Progenitor cell of endocrine pancreas (in vitro differentiated cells): ENCODE measurements around the gene PTGIR. TPM values are rescaled to one million over a fixed set of nuclear protein-coding genes. Genes with fewer than 3 reads are reported as not detected.

Source experiments
- DNase-seq: peaks from one replicate; pipeline ENCODE4 v3.0.0; 2021; ENCODE audit warnings: low spot score; ENCODE audit not compliant: unreplicated experiment
- H3K27ac Mint-ChIP-seq: 2 replicates; pipeline ENCODE4 v1.8.0; 2021; ENCODE audit warnings: mild to moderate bottlenecking, moderate library complexity, mixed read lengths
- H3K27me3 Mint-ChIP-seq: 2 replicates; pipeline ENCODE4 v1.8.0; 2021; ENCODE audit warnings: mixed read lengths
- H3K36me3 Mint-ChIP-seq: 2 replicates; pipeline ENCODE4 v1.8.0; 2022; ENCODE audit warnings: mixed read lengths; ENCODE audit not compliant: insufficient read depth
- H3K4me1 Mint-ChIP-seq: 2 replicates; pipeline ENCODE4 v1.8.0; 2021; ENCODE audit warnings: low read depth, mixed read lengths
- H3K4me3 Mint-ChIP-seq: 2 replicates; pipeline ENCODE4 v1.8.0; 2021; ENCODE audit warnings: low read depth, mild to moderate bottlenecking, moderate library complexity, mixed read lengths
- H3K9me3 Mint-ChIP-seq: 2 replicates; pipeline ENCODE4 v1.8.0; 2021; ENCODE audit warnings: low read depth, mixed read lengths
- CTCF ChIP-seq: fragments of 200-600 bp; sonication (generic); IDR thresholded peaks from one replicate; pipeline ENCODE4 v1.5.0; 2021; ENCODE audit warnings: antibody characterized with exemption, mild to moderate bottlenecking; ENCODE audit not compliant: unreplicated experiment
- total RNA-seq: library from RNA; stranded (reverse); gene quantifications from 2 replicates; pipeline ENCODE4 v1.2.1, GENCODE V29; 2021

PTGIR gene
- total RNA-seq, 1 donor from 2014 or later = not detected

DNA sequence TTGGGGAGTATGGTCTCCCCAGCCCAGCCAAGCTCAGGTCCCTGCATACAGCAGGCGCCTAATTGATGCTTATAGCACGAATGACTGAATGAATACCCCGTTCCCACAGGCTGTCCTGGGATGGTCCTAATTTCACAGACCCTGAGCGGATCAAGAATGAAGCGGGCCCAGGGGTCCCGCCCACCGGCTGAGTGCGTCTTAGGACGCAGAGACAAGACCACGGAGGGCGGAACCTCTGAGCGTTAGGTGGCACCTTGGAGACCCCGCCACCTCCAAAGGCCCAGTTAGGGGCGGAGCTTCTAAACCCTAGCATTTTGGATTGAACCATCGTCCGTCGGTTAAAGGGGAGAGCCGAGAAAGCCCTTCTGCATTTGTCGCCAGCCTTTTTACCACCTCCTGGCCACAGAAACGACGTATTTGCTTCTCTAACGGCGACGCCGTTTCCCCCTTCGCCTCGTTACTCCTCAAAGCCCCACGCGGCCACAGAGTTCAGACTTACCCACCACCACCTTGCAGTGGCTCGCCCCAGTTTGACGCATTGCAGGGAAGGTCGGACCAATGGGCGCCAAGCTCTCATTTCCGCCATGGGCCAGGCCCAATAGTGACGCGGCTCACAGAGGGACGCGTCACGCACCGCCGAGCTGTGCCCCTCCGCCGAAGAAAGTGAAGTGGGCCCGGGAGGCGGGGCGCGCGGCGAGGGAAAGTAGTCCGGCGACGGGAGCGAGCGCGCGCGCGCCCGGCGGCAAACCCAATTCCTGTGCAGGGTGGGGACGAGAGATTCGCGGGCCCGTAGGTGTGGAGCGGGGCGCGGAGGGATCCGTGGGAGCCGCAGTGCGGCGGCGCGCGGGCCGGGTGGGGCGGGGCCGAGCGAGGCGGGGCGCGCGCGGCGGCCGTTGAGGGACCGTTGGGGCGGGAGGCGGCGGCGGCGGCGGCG lies 24.2 kb downstream of the PTGIR start:
- DNase-seq = peak; percentile 97
- Mint-ChIP-seq H3K36me3 (peaks cover 1% of the 10 kb centered on the region), H3K9me3 (peaks cover 7% of the 10 kb centered on the region), H3K27me3 (no peaks in the 10 kb centered on the region), H3K27ac (peak overlapping the region; percentile 100), H3K4me3 (peak overlapping the region; percentile 97), H3K4me1 (peaks cover 27% of the 10 kb centered on the region)
- TF ChIP-seq CTCF = no peak

GRCh38 chr19:46599716-46600373 lies 25.0 kb downstream of the PTGIR start:
- H3K9me3 Mint-ChIP-seq = peaks cover 7% of the 10 kb centered on the region
- no peak for DNase-seq
- H3K36me3 Mint-ChIP-seq = peaks cover 1% of the 10 kb centered on the region
- TF ChIP-seq CTCF = no peak
- peak overlapping the region; percentile 100 for H3K27ac Mint-ChIP-seq
- peak overlapping the region; percentile 97 for H3K4me3 Mint-ChIP-seq
- H3K4me1 Mint-ChIP-seq = peaks cover 24% of the 10 kb centered on the region
- H3K27me3 Mint-ChIP-seq = no peaks in the 10 kb centered on the region

GRCh38 chr19:46598372-46598917 lies 26.4 kb downstream of the PTGIR start:
- H3K27ac Mint-ChIP-seq = no peak overlapping the region
- peaks cover 1% of the 10 kb centered on the region for H3K36me3 Mint-ChIP-seq
- peaks cover 15% of the 10 kb centered on the region for H3K4me1 Mint-ChIP-seq
- DNase-seq = no peak
- no peaks in the 10 kb centered on the region for H3K27me3 Mint-ChIP-seq
- peaks cover 7% of the 10 kb centered on the region for H3K9me3 Mint-ChIP-seq
- no peak overlapping the region for H3K4me3 Mint-ChIP-seq
- no peak for TF ChIP-seq CTCF

DNA sequence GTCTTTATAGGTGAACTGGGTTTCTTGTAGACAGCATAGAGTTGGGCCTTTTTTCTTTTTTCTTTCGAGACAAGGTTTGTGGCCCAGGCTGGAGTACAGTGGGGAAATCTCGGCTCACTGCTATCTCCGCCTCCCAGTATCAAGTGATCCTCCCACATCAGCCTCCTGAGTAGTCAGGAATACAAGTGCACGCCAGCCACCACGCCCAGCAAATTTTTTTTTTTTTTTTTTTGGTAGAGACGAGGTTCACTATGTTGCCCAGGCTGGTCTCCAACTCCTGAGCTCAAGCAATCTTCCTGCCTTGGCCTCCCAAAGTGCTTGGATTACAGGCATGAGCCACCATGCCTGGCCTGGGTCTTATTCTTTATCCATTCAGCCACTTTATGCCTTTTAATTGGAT lies 28.9 kb downstream of the PTGIR start:
- Mint-ChIP-seq H3K27ac (no peak overlapping the region), H3K27me3 (no peaks in the 10 kb centered on the region), H3K9me3 (peaks cover 7% of the 10 kb centered on the region), H3K4me3 (no peak overlapping the region), H3K36me3 (peaks cover 1% of the 10 kb centered on the region), H3K4me1 (no peaks in the 10 kb centered on the region)
- no peak for TF ChIP-seq CTCF
- no peak for DNase-seq

- Mint-ChIP-seq H3K9me3 (peaks cover under 1% of the 10 kb centered on the region), H3K4me1 (no peaks in the 10 kb centered on the region), H3K4me3 (no peak overlapping the region), H3K36me3 (no peaks in the 10 kb centered on the region), H3K27me3 (no peaks in the 10 kb centered on the region), H3K27ac (no peak overlapping the region)
- no peak for DNase-seq
- TF ChIP-seq CTCF = no peak
These were observed 33.0 kb downstream of the PTGIR start for GRCh38 chr19:46591870-46592269.
